HG03196 (cell line): Measurements from ENCODE around the gene B3GNT5.

ENCODE experiments used
- ATAC-seq: cut with Tn5 transposase; IDR thresholded peaks from one replicate; pipeline ENCODE4 v1.9.1; 2021; ENCODE audit not compliant: unreplicated experiment

B3GNT5 gene

GRCh38 chr3:183252973-183253527, at the start of gene B3GNT5:
Gene B3GNT5 (plus strand): TSS chr3:183253253. CDS start chr3:183269799, 16,546 bp downstream.
- no peak for ATAC-seq

- ATAC-seq: no peak
Measured at GRCh38 chr3:183203670-183204069, 49.4 kb upstream of the B3GNT5 start.

- no peak for ATAC-seq
Measured at GRCh38 chr3:183208260-183208659, 44.8 kb upstream of the B3GNT5 start.

- no peak for ATAC-seq
Measured at GRCh38 chr3:183208800-183209199, 44.3 kb upstream of the B3GNT5 start.

- no peak for ATAC-seq
Measured at GRCh38 chr3:183210341-183210740, 42.7 kb upstream of the B3GNT5 start.

- ATAC-seq: no peak
Measured at GRCh38 chr3:183210862-183211341, 42.2 kb upstream of the B3GNT5 start.

GRCh38 chr3:183211352-183211751, 41.7 kb upstream of the B3GNT5 start:
- ATAC-seq: no peak

GRCh38 chr3:183212096-183212495, 41.0 kb upstream of the B3GNT5 start:
- ATAC-seq: no peak

- no peak for ATAC-seq
Measured at GRCh38 chr3:183212565-183212964, 40.5 kb upstream of the B3GNT5 start.

GRCh38 chr3:183213415-183214276, 39.4 kb upstream of the B3GNT5 start:
- no peak for ATAC-seq

GRCh38 chr3:183214277-183214612, 38.8 kb upstream of the B3GNT5 start:
- ATAC-seq: no peak

GRCh38 chr3:183215591-183216202, 37.4 kb upstream of the B3GNT5 start:
- ATAC-seq: no peak

GRCh38 chr3:183217548-183218332, 35.3 kb upstream of the B3GNT5 start:
- no peak for ATAC-seq

GRCh38 chr3:183218826-183219225, 34.2 kb upstream of the B3GNT5 start:
- no peak for ATAC-seq

- ATAC-seq: no peak
Measured at GRCh38 chr3:183220828-183221227, 32.2 kb upstream of the B3GNT5 start.

GRCh38 chr3:183222631-183223235, 30.3 kb upstream of the B3GNT5 start:
- no peak for ATAC-seq

GRCh38 chr3:183224180-183224970, 28.7 kb upstream of the B3GNT5 start:
- ATAC-seq: no peak

- ATAC-seq: no peak
Measured at GRCh38 chr3:183226333-183226890, 26.6 kb upstream of the B3GNT5 start.

- ATAC-seq: no peak
Measured at GRCh38 chr3:183227586-183227985, 25.5 kb upstream of the B3GNT5 start.

- no peak for ATAC-seq
Measured at GRCh38 chr3:183229178-183229577, 23.9 kb upstream of the B3GNT5 start.
